Breast epithelium (tissue), 4 donors: ENCODE measurements around the gene MAD1L1. TPM values are rescaled to one million over a fixed set of nuclear protein-coding genes. Genes with fewer than 3 reads are reported as not detected.

ENCODE experiments used
- DNase-seq, 2 donors: peaks; one replicate each; pipeline ENCODE4 v3.0.0-alpha.2; 2019; ENCODE audit warnings: low spot score in 2 of 2
- H3K27ac ChIP-seq, 2 donors: fragments of 200-600 bp; sonication (generic) in 1 of 2; one replicate each; pipeline ENCODE4 v1.5.1; 2016 to 2019; ENCODE audit warnings: mild to moderate bottlenecking in 1 of 2
- H3K27me3 ChIP-seq, 2 donors: fragments of 200-600 bp; sonication (generic) in 1 of 2; one replicate each; pipeline versions ENCODE4 v1.5.1 to v1.6.0; 2017 to 2019; ENCODE audit warnings: control low read depth in 1 of 2, mild to moderate bottlenecking in 1 of 2
- H3K36me3 ChIP-seq: fragments of 200-600 bp; one replicate; pipeline ENCODE4 v1.5.1; 2019
- H3K4me1 ChIP-seq, 2 donors: fragments of 200-600 bp; sonication (generic); one replicate each; pipeline ENCODE4 v1.5.1; 2016 to 2019; ENCODE audit warnings: control low read depth in 1 of 2
- H3K4me3 ChIP-seq, 3 donors: fragments of 200-600 bp; sonication (generic); 1 replicate in 2 of 3; 2 replicates in 1 of 3; pipeline ENCODE4 v1.5.1; 2016 to 2019; ENCODE audit warnings: mild to moderate bottlenecking in 3 of 3, moderate library complexity in 2 of 3
- H3K9me3 ChIP-seq, 2 donors: fragments of 200-600 bp; sonication (generic) in 1 of 2; one replicate each; pipeline ENCODE4 v1.5.1; 2016 to 2019; ENCODE audit warnings: control low read depth in 1 of 2
- CTCF ChIP-seq, 3 donors: fragments of 450-650 bp; IDR thresholded peaks; one replicate each; pipeline ENCODE4 v1.5.1; 2016 to 2017; ENCODE audit warnings: antibody characterized with exemption in 3 of 3, mild to moderate bottlenecking in 3 of 3, moderate library complexity in 3 of 3
- POLR2A ChIP-seq: fragments of 450-650 bp; IDR thresholded peaks from one replicate; pipeline ENCODE4 v1.6.1; 2016; ENCODE audit warnings: antibody characterized with exemption, mild to moderate bottlenecking, moderate library complexity
- POLR2AphosphoS5 ChIP-seq, 3 donors: sonication (generic); formaldehyde crosslinking; IDR thresholded peaks; one replicate each; pipeline ENCODE4 v1.6.1; 2017; ENCODE audit warnings: antibody characterized with exemption in 3 of 3
- intact Hi-C: fragments of 100-400 bp; cut with DNase I; formaldehyde crosslinking; loops from one replicate; pipeline ENCODE4 v1.15.1; 2023; ENCODE audit warnings: low total_unique reads
- total RNA-seq, 3 donors: library from RNA; depleted of rRNA; stranded (reverse); fragments of >200 nt; gene quantifications; one replicate each; pipeline ENCODE4 v1.1.0, GENCODE V29; 2016

Gene MAD1L1
- total RNA-seq, 3 donors from 2014 or later, result 27.7 to 33.9 (median 28.8) TPM

GRCh38 chr7:2070151-2070763 lies 162.5 kb downstream of the MAD1L1 start:
- Histone ChIP-seq H3K9me3 (no peaks in the 10 kb centered on the region), H3K27me3 (no peaks in the 10 kb centered on the region), H3K4me3 (no peak overlapping the region), H3K4me1 (no peaks in the 10 kb centered on the region), H3K36me3 (no peaks in the 10 kb centered on the region), H3K27ac (no peak overlapping the region)
- intact Hi-C loops, result no loop called here
- DNase-seq, result no peak
- no peak for TF ChIP-seq CTCF (IDR thresholded peaks at IDR 0.05)
- TF ChIP-seq POLR2AphosphoS5 (IDR thresholded peaks at IDR 0.05), result no peak
- no peak for TF ChIP-seq POLR2A

GRCh38 chr7:2069472-2069860 lies 163.3 kb downstream of the MAD1L1 start:
- no peak overlapping the region for H3K4me3 ChIP-seq
- no peaks in the 10 kb centered on the region for H3K9me3 ChIP-seq
- TF ChIP-seq POLR2A (no peak), CTCF (IDR thresholded peaks at IDR 0.05) (no peak), POLR2AphosphoS5 (IDR thresholded peaks at IDR 0.05) (no peak)
- no peaks in the 10 kb centered on the region for H3K36me3 ChIP-seq
- DNase-seq, result no peak
- no peaks in the 10 kb centered on the region for H3K4me1 ChIP-seq
- intact Hi-C loops, result loop anchor here (10.0 kb wide), 1 partner anchor 1575 kb away; no protein-coding TSS in a partner anchor
- no peak overlapping the region for H3K27ac ChIP-seq
- no peaks in the 10 kb centered on the region for H3K27me3 ChIP-seq

GRCh38 chr7:2068693-2069471 lies 163.9 kb downstream of the MAD1L1 start:
- Histone ChIP-seq H3K27me3 (no peaks in the 10 kb centered on the region), H3K27ac (no peak overlapping the region), H3K4me3 (no peak overlapping the region), H3K9me3 (no peaks in the 10 kb centered on the region), H3K4me1 (no peaks in the 10 kb centered on the region), H3K36me3 (no peaks in the 10 kb centered on the region)
- TF ChIP-seq POLR2AphosphoS5 (IDR thresholded peaks at IDR 0.05) (no peak), POLR2A (no peak), CTCF (IDR thresholded peaks at IDR 0.05) (no peak)
- no peak for DNase-seq
- intact Hi-C loops, result loop anchor here (10.0 kb wide), 1 partner anchor 1574 kb away; no protein-coding TSS in a partner anchor

- no peaks in the 10 kb centered on the region for H3K9me3 ChIP-seq
- no peak for DNase-seq
- H3K27ac ChIP-seq, result no peak overlapping the region
- H3K4me1 ChIP-seq, result no peaks in the 10 kb centered on the region
- H3K27me3 ChIP-seq, result no peaks in the 10 kb centered on the region
- intact Hi-C loops, result loop anchor here (10.0 kb wide), 1 partner anchor 1572 kb away; no protein-coding TSS in a partner anchor
- no peak overlapping the region for H3K4me3 ChIP-seq
- TF ChIP-seq POLR2AphosphoS5 (IDR thresholded peaks at IDR 0.05) (no peak), POLR2A (no peak), CTCF (IDR thresholded peaks at IDR 0.05) (no peak)
- no peaks in the 10 kb centered on the region for H3K36me3 ChIP-seq
Measured at GRCh38 chr7:2066251-2066919, 166.4 kb downstream of the MAD1L1 start.
